ENCODE data around the gene THUMPD3. TPM values are rescaled to one million over a fixed set of nuclear protein-coding genes. Genes with fewer than 3 reads are reported as not detected.

THUMPD3 gene
- total and polyA plus RNA-seq, 9 of the 15 experiments (the other 6 are each of a cell fraction or from before 2014, with no cell fraction given): 58.3 to 132 (median 113) TPM

DNA sequence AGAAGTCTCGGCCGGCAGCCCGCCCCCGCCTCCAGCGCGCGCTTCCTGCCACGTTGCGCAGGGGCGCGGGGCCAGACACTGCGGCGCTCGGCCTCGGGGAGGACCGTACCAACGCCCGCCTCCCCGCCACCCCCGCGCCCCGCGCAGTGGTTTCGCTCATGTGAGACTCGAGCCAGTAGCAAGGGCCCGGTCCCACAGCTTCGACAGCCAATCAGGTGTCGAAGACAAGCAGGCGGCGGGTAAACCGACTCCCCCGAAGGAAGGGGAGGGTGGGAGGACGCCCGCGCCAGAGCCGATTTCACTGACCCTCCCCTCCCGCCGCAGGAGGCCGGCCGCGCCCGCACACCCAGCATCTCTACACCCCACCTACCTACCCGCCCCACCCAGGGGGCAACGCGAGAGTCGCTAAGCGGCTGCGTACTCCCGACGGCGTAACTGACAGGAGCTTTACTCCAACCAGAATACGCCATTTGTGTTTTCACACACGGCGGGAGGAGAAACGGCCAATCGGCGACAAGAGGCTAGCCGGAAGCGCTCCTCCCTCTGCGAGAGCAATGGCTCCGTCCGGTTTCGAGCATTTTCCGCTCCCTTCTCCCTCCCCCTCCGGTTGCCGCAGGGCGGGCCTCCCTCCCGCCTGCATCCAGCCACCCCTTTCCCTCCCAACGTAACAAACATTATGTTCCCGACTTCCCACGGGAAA lies 33.9 kb downstream of the THUMPD3 start (continued):
- TF ChIP-seq POLR2AphosphoS5 (IDR thresholded peaks at IDR 0.05; ENCODE audit: control insufficient read depth, insufficient read depth, low read depth, low read length): no peak
- no peak for TF ChIP-seq ZZZ3 (IDR thresholded peaks at IDR 0.05)
- TF ChIP-seq, protein P1, sequence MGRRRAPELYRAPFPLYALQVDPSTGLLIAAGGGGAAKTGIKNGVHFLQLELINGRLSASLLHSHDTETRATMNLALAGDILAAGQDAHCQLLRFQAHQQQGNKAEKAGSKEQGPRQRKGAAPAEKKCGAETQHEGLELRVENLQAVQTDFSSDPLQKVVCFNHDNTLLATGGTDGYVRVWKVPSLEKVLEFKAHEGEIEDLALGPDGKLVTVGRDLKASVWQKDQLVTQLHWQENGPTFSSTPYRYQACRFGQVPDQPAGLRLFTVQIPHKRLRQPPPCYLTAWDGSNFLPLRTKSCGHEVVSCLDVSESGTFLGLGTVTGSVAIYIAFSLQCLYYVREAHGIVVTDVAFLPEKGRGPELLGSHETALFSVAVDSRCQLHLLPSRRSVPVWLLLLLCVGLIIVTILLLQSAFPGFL (CRISPR knock-in tag; IDR thresholded peaks at IDR 0.05): 0 out of 2 replicates have a peak, but pooled peaks have one; percentile 35
- no peak for TF ChIP-seq ZC3H11A (IDR thresholded peaks at IDR 0.05; ENCODE audit: low read depth, low read length)
- TF ChIP-seq ZNF12 (CRISPR knock-in tag; IDR thresholded peaks at IDR 0.05): peak; percentile 9; the same call in 1 of the 2 replicates
- peak; percentile 93 for TF ChIP-seq SREBF1 (IDR thresholded peaks at IDR 0.05; ENCODE audit: borderline replicate concordance, low read depth, low read length)
- TF ChIP-seq RBFOX2 (IDR thresholded peaks at IDR 0.05; ENCODE audit: low read depth, low read length): peak; percentile 98
- TF ChIP-seq, protein P2, sequence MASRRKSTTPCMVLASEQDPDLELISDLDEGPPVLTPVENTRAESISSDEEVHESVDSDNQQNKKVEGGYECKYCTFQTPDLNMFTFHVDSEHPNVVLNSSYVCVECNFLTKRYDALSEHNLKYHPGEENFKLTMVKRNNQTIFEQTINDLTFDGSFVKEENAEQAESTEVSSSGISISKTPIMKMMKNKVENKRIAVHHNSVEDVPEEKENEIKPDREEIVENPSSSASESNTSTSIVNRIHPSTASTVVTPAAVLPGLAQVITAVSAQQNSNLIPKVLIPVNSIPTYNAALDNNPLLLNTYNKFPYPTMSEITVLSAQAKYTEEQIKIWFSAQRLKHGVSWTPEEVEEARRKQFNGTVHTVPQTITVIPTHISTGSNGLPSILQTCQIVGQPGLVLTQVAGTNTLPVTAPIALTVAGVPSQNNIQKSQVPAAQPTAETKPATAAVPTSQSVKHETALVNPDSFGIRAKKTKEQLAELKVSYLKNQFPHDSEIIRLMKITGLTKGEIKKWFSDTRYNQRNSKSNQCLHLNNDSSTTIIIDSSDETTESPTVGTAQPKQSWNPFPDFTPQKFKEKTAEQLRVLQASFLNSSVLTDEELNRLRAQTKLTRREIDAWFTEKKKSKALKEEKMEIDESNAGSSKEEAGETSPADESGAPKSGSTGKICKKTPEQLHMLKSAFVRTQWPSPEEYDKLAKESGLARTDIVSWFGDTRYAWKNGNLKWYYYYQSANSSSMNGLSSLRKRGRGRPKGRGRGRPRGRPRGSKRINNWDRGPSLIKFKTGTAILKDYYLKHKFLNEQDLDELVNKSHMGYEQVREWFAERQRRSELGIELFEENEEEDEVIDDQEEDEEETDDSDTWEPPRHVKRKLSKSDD (conservative IDR thresholded peaks at IDR 0.05; ENCODE audit: low read length): 0 out of 2 replicates have a peak, but pooled peaks have one; percentile 31
- TF ChIP-seq KDM1A (IDR thresholded peaks at IDR 0.05): no peak
- no peak for TF ChIP-seq SREBF2 (CRISPR knock-in tag; IDR thresholded peaks at IDR 0.05)
- TF ChIP-seq RBBP5 (IDR thresholded peaks at IDR 0.05; ENCODE audit: borderline replicate concordance, insufficient read depth, low read length, poor library complexity, severe bottlenecking): peak; percentile 61
- peak; percentile 35; the same call in 1 of the 2 replicates for TF ChIP-seq MAFF (IDR thresholded peaks at IDR 0.05; ENCODE audit: low read length)
- TF ChIP-seq, protein P3, sequence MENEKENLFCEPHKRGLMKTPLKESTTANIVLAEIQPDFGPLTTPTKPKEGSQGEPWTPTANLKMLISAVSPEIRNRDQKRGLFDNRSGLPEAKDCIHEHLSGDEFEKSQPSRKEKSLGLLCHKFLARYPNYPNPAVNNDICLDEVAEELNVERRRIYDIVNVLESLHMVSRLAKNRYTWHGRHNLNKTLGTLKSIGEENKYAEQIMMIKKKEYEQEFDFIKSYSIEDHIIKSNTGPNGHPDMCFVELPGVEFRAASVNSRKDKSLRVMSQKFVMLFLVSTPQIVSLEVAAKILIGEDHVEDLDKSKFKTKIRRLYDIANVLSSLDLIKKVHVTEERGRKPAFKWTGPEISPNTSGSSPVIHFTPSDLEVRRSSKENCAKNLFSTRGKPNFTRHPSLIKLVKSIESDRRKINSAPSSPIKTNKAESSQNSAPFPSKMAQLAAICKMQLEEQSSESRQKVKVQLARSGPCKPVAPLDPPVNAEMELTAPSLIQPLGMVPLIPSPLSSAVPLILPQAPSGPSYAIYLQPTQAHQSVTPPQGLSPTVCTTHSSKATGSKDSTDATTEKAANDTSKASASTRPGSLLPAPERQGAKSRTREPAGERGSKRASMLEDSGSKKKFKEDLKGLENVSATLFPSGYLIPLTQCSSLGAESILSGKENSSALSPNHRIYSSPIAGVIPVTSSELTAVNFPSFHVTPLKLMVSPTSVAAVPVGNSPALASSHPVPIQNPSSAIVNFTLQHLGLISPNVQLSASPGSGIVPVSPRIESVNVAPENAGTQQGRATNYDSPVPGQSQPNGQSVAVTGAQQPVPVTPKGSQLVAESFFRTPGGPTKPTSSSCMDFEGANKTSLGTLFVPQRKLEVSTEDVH (IDR thresholded peaks at IDR 0.05; ENCODE audit: low read depth, partially characterized antibody): peak; percentile 68
- peak; percentile 45 for TF ChIP-seq BRD4 (IDR thresholded peaks at IDR 0.05)
- TF ChIP-seq TARDBP (IDR thresholded peaks at IDR 0.05): peak; percentile 90
- TF ChIP-seq L3MBTL2 (IDR thresholded peaks at IDR 0.05): peak; percentile 100
- peak; percentile 67; the same call in 1 of the 2 replicates for TF ChIP-seq PRMT5 (CRISPR knock-in tag; IDR thresholded peaks at IDR 0.05)
- peak; percentile 44 for TF ChIP-seq SIRT6 (IDR thresholded peaks at IDR 0.05; ENCODE audit: low read depth, low read length)
- TF ChIP-seq ZNF384 (IDR thresholded peaks at IDR 0.05; ENCODE audit: low read depth, low read length): 0 out of 2 replicates have a peak, but pooled peaks have one; percentile 4
